Measurements from ENCODE around the gene PLIN4. TPM values are rescaled to one million over a fixed set of nuclear protein-coding genes. Genes with fewer than 3 reads are reported as not detected.

The PLIN4 gene
- total RNA-seq, 1 donor from 2014 or later, result 0.25 TPM

DNA sequence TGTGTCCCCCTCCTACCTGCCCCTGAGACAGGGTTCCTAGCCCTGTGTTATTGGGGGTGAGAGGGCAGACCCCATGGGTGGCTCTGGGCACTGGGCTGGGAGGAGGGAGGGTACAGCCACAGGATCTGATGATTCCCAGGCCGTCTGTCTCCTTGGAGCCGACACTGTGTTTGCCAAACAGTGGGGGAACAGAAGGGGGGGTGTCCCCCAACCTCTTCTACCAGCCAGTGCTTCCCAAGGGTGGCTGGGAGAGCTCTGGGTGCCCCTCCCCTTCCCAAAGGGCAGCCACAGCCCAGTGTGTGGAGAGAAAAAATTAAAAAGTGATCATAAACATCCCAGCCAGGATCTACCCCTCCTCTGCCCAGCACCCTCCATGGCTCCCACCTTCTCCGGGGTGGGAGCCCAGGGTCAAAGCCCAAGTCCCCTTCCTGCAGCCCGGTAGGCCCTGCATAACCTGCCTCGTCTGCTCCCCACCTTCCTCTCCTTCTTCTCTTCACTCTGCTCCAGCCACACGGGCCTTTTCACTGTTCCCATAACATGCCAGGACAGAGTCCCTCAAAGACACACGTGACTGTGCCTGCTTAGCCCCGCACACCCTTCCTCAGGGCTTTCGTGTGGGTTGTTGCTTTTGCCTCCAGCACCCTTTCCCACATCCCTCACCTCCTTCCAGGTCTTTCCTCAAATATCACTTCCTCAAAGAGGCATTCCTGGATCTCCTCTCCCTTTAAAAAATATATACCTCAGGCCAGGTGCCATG is 1.4 kb upstream of the PLIN4 start:
- Mint-ChIP-seq H3K4me3 (no peak overlapping the region), H3K27ac (peak overlapping the region; percentile 11), H3K9me3 (no peaks in the 10 kb centered on the region), H3K36me3 (no peaks in the 10 kb centered on the region), H3K4me1 (peaks cover 4% of the 10 kb centered on the region), H3K27me3 (ENCODE audit: low read depth) (peaks cover 2% of the 10 kb centered on the region)
- TF ChIP-seq, protein P1, sequence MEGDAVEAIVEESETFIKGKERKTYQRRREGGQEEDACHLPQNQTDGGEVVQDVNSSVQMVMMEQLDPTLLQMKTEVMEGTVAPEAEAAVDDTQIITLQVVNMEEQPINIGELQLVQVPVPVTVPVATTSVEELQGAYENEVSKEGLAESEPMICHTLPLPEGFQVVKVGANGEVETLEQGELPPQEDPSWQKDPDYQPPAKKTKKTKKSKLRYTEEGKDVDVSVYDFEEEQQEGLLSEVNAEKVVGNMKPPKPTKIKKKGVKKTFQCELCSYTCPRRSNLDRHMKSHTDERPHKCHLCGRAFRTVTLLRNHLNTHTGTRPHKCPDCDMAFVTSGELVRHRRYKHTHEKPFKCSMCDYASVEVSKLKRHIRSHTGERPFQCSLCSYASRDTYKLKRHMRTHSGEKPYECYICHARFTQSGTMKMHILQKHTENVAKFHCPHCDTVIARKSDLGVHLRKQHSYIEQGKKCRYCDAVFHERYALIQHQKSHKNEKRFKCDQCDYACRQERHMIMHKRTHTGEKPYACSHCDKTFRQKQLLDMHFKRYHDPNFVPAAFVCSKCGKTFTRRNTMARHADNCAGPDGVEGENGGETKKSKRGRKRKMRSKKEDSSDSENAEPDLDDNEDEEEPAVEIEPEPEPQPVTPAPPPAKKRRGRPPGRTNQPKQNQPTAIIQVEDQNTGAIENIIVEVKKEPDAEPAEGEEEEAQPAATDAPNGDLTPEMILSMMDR (IDR thresholded peaks at IDR 0.05; ENCODE audit: unreplicated experiment), result no peak
- DNase-seq (ENCODE audit: low spot score in 2 of 2, unreplicated experiment in 2 of 2), result no peak

DNA sequence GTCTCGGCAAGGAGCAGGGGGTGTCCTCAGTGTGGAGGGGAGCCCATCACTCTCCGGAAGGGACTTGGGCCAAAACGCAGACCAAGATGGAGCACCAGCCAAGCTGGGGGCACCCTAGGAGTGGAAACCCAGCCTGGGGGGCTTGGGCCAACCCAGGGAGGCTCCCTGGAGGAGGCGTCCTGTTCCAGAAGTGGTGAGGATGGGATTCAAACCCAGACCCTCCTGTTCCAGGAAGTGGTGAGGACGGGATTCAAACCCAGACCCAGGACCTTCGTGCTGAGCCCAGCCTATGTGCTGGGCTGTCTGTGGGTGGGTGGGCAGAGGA is 848 bp upstream of the PLIN4 start:
- H3K36me3 Mint-ChIP-seq, result no peaks in the 10 kb centered on the region
- H3K9me3 Mint-ChIP-seq, result no peaks in the 10 kb centered on the region
- H3K27me3 Mint-ChIP-seq (ENCODE audit: low read depth), result peaks cover 2% of the 10 kb centered on the region
- no peak overlapping the region for H3K27ac Mint-ChIP-seq
- peaks cover 4% of the 10 kb centered on the region for H3K4me1 Mint-ChIP-seq
- TF ChIP-seq, protein P1 (IDR thresholded peaks at IDR 0.05; ENCODE audit: unreplicated experiment), result no peak
- H3K4me3 Mint-ChIP-seq, result no peak overlapping the region
- no peak for DNase-seq (ENCODE audit: low spot score in 2 of 2, unreplicated experiment in 2 of 2)

DNA sequence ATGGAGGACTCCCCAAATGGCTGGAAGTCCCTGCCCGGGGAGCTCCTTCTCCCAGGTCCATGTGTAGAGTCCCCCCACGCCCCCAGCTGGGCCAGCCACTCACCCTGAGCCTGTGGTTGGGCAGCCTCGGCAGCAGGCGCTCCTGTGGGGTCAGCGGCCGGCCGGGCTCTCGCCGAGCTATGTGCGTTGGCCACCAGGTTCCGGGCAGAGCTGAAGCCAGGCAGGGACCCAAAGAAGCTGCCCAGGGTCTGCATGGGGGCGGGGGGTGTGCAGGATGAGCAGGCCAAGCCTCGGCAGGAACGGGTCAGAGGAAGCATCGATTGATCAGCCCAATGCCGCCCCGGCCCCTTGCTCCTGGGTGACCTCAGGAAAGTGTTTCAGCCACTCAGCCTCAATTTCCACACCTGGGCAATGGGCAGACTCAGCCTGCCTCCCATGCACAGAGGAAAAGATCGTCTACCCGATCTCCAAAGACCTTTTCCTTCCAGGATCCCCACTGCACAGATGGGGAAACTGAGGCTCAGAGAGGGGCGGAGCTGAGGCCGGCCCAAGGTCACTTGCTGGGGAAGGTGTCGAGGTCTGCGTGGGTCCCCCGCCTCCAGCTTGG is 732 bp downstream of the PLIN4 start:
- no peak overlapping the region for H3K4me3 Mint-ChIP-seq
- peaks cover 4% of the 10 kb centered on the region for H3K4me1 Mint-ChIP-seq
- TF ChIP-seq, protein P1 (IDR thresholded peaks at IDR 0.05; ENCODE audit: unreplicated experiment), result no peak
- no peaks in the 10 kb centered on the region for H3K9me3 Mint-ChIP-seq
- peaks cover 2% of the 10 kb centered on the region for H3K27me3 Mint-ChIP-seq (ENCODE audit: low read depth)
- DNase-seq (ENCODE audit: low spot score in 2 of 2, unreplicated experiment in 2 of 2), result no peak
- H3K27ac Mint-ChIP-seq, result no peak overlapping the region
- H3K36me3 Mint-ChIP-seq, result no peaks in the 10 kb centered on the region

DNA sequence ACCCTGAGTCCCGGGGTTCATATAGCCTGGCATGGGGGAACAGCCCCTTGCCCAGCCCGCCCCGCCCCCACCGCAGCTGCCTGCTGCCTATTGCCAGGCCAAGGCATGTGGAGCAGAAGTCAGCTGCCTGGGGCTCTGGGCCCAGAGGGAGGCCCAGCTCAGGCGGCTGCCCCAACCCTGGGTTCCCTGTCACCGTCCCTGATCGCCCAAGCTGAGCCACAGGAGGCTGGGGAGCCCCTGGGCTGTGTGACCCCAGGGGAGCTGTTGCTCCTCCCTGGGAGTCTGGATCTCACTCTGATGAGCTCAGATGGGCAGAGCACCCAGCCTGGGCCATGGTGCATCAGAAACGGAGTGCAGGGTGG is 1.4 kb downstream of the PLIN4 start:
- Mint-ChIP-seq H3K4me1 (peaks cover 4% of the 10 kb centered on the region), H3K4me3 (no peak overlapping the region), H3K27ac (no peak overlapping the region), H3K36me3 (no peaks in the 10 kb centered on the region), H3K27me3 (ENCODE audit: low read depth) (peaks cover 2% of the 10 kb centered on the region), H3K9me3 (no peaks in the 10 kb centered on the region)
- TF ChIP-seq, protein P1 (IDR thresholded peaks at IDR 0.05; ENCODE audit: unreplicated experiment), result no peak
- DNase-seq (ENCODE audit: low spot score in 2 of 2, unreplicated experiment in 2 of 2), result no peak

DNA sequence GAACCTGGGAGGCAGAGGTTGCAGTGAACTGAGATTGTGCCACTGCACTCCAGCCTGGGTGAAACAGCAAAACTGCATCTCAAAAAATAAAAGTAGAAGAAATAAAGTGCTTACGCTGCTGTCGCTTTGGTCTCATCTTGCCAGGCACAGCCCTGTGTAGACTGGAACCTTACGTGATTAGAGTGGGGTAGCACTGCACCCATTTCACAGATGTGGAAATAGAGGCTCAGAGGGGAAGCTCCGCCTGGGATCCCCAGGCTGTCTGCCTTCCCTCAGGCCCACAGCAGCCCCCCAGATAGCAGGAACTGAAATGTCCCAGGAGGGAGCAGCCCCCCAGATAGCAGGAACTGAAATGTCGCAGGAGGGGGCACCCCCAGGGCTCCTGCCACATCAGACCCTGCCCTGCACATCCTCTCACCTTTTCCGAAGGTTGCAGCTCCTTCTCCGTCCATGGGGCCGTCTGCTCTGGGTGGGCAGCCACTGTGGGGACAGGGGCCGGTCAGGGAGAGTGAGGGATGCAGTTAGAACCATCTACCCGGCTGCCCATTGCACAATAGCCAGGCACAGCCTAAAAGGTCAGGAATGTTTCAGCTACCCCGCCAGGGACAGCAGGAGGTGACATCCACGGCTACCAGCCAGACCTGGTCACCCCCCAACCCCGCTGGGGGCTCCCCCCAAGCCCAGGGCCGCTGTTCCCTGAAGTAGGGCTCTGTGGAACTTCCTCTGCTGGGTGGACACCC is 1.9 kb downstream of the PLIN4 start:
- TF ChIP-seq, protein P1 (IDR thresholded peaks at IDR 0.05; ENCODE audit: unreplicated experiment), result no peak
- Mint-ChIP-seq H3K27ac (no peak overlapping the region), H3K9me3 (no peaks in the 10 kb centered on the region), H3K4me3 (no peak overlapping the region), H3K4me1 (peaks cover 4% of the 10 kb centered on the region), H3K27me3 (ENCODE audit: low read depth) (peaks cover 2% of the 10 kb centered on the region), H3K36me3 (no peaks in the 10 kb centered on the region)
- no peak for DNase-seq (ENCODE audit: low spot score in 2 of 2, unreplicated experiment in 2 of 2)
